Measurements from ENCODE around the gene COLEC11.

COLEC11 gene

DNA sequence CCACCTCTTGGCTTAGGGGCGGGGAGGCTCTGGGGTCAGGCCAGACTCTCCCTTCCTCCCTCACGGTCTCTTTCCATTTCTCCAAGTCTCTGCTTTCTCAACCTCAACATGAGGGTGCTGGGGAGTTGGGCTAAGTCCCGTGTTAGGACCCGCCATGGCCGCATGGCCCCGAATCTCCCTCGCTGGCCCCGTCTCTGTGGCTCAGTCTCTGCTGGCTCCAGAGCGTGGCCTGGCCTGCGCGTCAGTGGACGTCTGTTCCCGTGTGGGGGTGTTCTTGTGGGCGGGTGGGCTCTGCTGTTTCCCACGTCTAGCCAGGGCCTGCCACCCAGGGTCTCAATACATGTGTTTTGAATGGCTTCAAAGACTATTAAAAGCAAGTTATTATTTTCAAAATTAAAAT, 75.5 kb downstream of the COLEC11 start:
- no peaks in the 10 kb centered on the region for H3K9me3 ChIP-seq (ENCODE audit: control extremely low read depth in 1 of 5, control insufficient read depth in 4 of 5, insufficient read depth in 2 of 5, low read depth in 1 of 5, low read length in 4 of 5)
- H3K4me1 ChIP-seq (ENCODE audit: control extremely low read depth in 1 of 4, control insufficient read depth in 4 of 4, insufficient read depth in 4 of 4, low read length in 3 of 4), result no peaks in the 10 kb centered on the region
- ChIA-PET POLR2A (no interaction called here), CTCF (no interaction called here)
- H3K36me3 ChIP-seq (ENCODE audit: control insufficient read depth in 4 of 4, insufficient read depth in 4 of 4, low read length in 3 of 4), result no peaks in the 10 kb centered on the region
- peaks cover 0 to 5% (median 2%) of the 10 kb centered on the region in 5 experiments for H3K27me3 ChIP-seq (replicated peaks in 2 of 5; ENCODE audit: control insufficient read depth in 4 of 5, insufficient read depth in 5 of 5, low read length in 4 of 5)
- WGBS (ENCODE audit: insufficient coverage), result 96% methylated on average over 5 of the region's 15 CpGs
- H3K27ac ChIP-seq (ENCODE audit: insufficient read depth in 1 of 2, low read depth in 1 of 2, low read length in 2 of 2, poor library complexity in 1 of 2, severe bottlenecking in 2 of 2), result no peak overlapping the region
- no peak overlapping the region for H3K4me3 ChIP-seq (ENCODE audit: control insufficient read depth in 1 of 7, extremely low read depth in 1 of 7, insufficient read depth in 4 of 7, low read depth in 2 of 7, low read length in 6 of 7)
- DNase-seq, result no peak

GRCh38 chr2:3670941-3671340, 76.0 kb downstream of the COLEC11 start:
- no peaks in the 10 kb centered on the region for H3K4me1 ChIP-seq (ENCODE audit: control extremely low read depth in 1 of 4, control insufficient read depth in 4 of 4, insufficient read depth in 4 of 4, low read length in 3 of 4)
- peaks cover 0 to 5% (median 2%) of the 10 kb centered on the region in 5 experiments for H3K27me3 ChIP-seq (replicated peaks in 2 of 5; ENCODE audit: control insufficient read depth in 4 of 5, insufficient read depth in 5 of 5, low read length in 4 of 5)
- POLR2A ChIA-PET, result no interaction called here
- CTCF ChIA-PET, result no interaction called here
- H3K4me3 ChIP-seq (ENCODE audit: control insufficient read depth in 1 of 7, extremely low read depth in 1 of 7, insufficient read depth in 4 of 7, low read depth in 2 of 7, low read length in 6 of 7), result no peak overlapping the region
- no peak overlapping the region for H3K27ac ChIP-seq (ENCODE audit: insufficient read depth in 1 of 2, low read depth in 1 of 2, low read length in 2 of 2, poor library complexity in 1 of 2, severe bottlenecking in 2 of 2)
- H3K9me3 ChIP-seq (ENCODE audit: control extremely low read depth in 1 of 5, control insufficient read depth in 4 of 5, insufficient read depth in 2 of 5, low read depth in 1 of 5, low read length in 4 of 5), result no peaks in the 10 kb centered on the region
- WGBS (ENCODE audit: insufficient coverage), result 93% methylated on average over 11 of the region's 11 CpGs
- no peaks in the 10 kb centered on the region for H3K36me3 ChIP-seq (ENCODE audit: control insufficient read depth in 4 of 4, insufficient read depth in 4 of 4, low read length in 3 of 4)
- DNase-seq, result no peak

DNA sequence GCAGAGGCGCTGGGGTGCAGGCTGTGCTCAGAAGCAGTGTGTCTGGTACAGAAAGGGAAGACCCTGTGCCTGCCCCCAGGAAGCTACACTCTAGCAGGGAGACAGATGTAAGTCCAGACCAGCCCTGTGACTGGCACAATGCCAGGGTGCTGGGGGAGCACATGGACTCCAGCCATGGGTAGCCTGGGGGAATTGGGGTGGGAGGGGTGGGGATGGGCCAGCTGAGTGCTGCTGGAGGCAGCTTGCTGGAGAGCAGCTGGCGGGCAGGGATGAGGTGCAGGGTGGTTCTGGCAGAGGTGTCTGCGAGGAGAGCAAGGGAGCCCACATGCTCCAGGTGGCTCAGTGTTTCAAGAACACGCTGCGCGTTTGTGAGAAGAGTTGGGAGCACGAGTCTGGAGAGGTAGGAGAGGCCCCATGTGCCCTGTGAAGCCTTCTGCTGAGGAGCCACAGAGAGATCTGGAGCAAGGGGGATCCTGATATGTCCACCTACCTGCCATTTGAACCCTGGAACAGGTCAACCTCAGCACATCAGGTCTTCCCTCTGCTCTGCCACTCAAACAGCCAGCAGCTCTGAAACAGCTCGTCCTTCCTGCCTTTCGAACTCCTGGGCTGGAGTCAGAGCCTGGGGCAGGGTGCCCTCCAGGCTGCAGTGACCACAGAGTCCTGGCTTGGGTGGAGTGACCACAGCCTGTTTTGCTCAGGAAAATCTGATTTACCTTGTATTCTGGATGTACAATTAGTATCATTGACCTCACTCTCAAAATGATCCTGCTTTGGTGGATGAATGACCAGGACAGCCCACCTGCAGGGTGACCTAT, 78.2 kb downstream of the COLEC11 start:
- POLR2A ChIA-PET, result no interaction called here
- CTCF ChIA-PET, result interaction anchor here (1.4 kb wide), 1 partner anchor 55 kb away, joined by 3 read pairs; no protein-coding TSS in a partner anchor

GRCh38 chr2:3674066-3674845, 79.3 kb downstream of the COLEC11 start:
- Histone ChIP-seq H3K4me1 (ENCODE audit: control extremely low read depth in 1 of 4, control insufficient read depth in 4 of 4, insufficient read depth in 4 of 4, low read length in 3 of 4) (no peaks in the 10 kb centered on the region), H3K9me3 (ENCODE audit: control extremely low read depth in 1 of 5, control insufficient read depth in 4 of 5, insufficient read depth in 2 of 5, low read depth in 1 of 5, low read length in 4 of 5) (no peaks in the 10 kb centered on the region), H3K27ac (ENCODE audit: insufficient read depth in 1 of 2, low read depth in 1 of 2, low read length in 2 of 2, poor library complexity in 1 of 2, severe bottlenecking in 2 of 2) (no peak overlapping the region), H3K36me3 (ENCODE audit: control insufficient read depth in 4 of 4, insufficient read depth in 4 of 4, low read length in 3 of 4) (no peaks in the 10 kb centered on the region), H3K4me3 (ENCODE audit: control insufficient read depth in 1 of 7, extremely low read depth in 1 of 7, insufficient read depth in 4 of 7, low read depth in 2 of 7, low read length in 6 of 7) (no peak overlapping the region), H3K27me3 (replicated peaks in 2 of 5; ENCODE audit: control insufficient read depth in 4 of 5, insufficient read depth in 5 of 5, low read length in 4 of 5) (peaks cover 0 to 5% (median 2%) of the 10 kb centered on the region in 5 experiments)
- DNase-seq, result no peak
- CTCF ChIA-PET, result no interaction called here
- WGBS (ENCODE audit: insufficient coverage), result 93% methylated on average over 9 of the region's 9 CpGs
- POLR2A ChIA-PET, result no interaction called here

More for the DNA sequence above, 78.2 kb downstream of the COLEC11 start:
- WGBS (ENCODE audit: insufficient coverage), result 95% methylated on average over 9 of the region's 9 CpGs
- Histone ChIP-seq H3K4me1 (ENCODE audit: control extremely low read depth in 1 of 4, control insufficient read depth in 4 of 4, insufficient read depth in 4 of 4, low read length in 3 of 4) (no peaks in the 10 kb centered on the region), H3K36me3 (ENCODE audit: control insufficient read depth in 4 of 4, insufficient read depth in 4 of 4, low read length in 3 of 4) (no peaks in the 10 kb centered on the region), H3K4me3 (ENCODE audit: control insufficient read depth in 1 of 7, extremely low read depth in 1 of 7, insufficient read depth in 4 of 7, low read depth in 2 of 7, low read length in 6 of 7) (no peak overlapping the region), H3K9me3 (ENCODE audit: control extremely low read depth in 1 of 5, control insufficient read depth in 4 of 5, insufficient read depth in 2 of 5, low read depth in 1 of 5, low read length in 4 of 5) (no peaks in the 10 kb centered on the region), H3K27me3 (replicated peaks in 2 of 5; ENCODE audit: control insufficient read depth in 4 of 5, insufficient read depth in 5 of 5, low read length in 4 of 5) (peaks cover 0 to 2% (median 1%) of the 10 kb centered on the region in 5 experiments), H3K27ac (ENCODE audit: insufficient read depth in 1 of 2, low read depth in 1 of 2, low read length in 2 of 2, poor library complexity in 1 of 2, severe bottlenecking in 2 of 2) (no peak overlapping the region)
- no peak for DNase-seq

DNA sequence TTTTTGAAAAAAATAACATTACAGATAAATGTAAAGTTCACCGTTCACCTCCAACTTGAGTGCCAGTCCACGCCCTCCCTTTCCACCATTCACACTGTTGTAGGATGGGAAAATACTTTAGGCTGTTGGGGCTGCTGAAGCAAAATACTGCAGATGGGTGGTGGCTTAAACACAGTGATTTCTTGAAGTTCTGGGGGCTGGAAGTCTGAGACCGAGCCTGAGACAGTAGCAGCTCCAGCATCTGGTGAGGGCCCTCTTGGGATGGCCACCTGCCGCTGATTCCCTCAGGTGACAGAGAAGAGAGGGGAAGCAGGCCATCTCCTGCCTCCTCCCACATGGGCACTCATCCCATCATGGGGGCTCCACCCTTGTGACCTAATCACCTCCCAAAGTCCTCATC, 80.8 kb downstream of the COLEC11 start:
- Histone ChIP-seq H3K9me3 (ENCODE audit: control extremely low read depth in 1 of 5, control insufficient read depth in 4 of 5, insufficient read depth in 2 of 5, low read depth in 1 of 5, low read length in 4 of 5) (no peaks in the 10 kb centered on the region), H3K4me3 (ENCODE audit: control insufficient read depth in 1 of 7, extremely low read depth in 1 of 7, insufficient read depth in 4 of 7, low read depth in 2 of 7, low read length in 6 of 7) (no peak overlapping the region), H3K36me3 (ENCODE audit: control insufficient read depth in 4 of 4, insufficient read depth in 4 of 4, low read length in 3 of 4) (no peaks in the 10 kb centered on the region), H3K27ac (ENCODE audit: insufficient read depth in 1 of 2, low read depth in 1 of 2, low read length in 2 of 2, poor library complexity in 1 of 2, severe bottlenecking in 2 of 2) (no peak overlapping the region), H3K4me1 (ENCODE audit: control extremely low read depth in 1 of 4, control insufficient read depth in 4 of 4, insufficient read depth in 4 of 4, low read length in 3 of 4) (no peaks in the 10 kb centered on the region), H3K27me3 (replicated peaks in 2 of 5; ENCODE audit: control insufficient read depth in 4 of 5, insufficient read depth in 5 of 5, low read length in 4 of 5) (peaks cover 0 to 9% (median 2%) of the 10 kb centered on the region in 5 experiments)
- CTCF ChIA-PET, result no interaction called here
- DNase-seq, result no peak
- POLR2A ChIA-PET, result no interaction called here
- 100% methylated on average over 2 of the region's 4 CpGs for WGBS (ENCODE audit: insufficient coverage)

DNA sequence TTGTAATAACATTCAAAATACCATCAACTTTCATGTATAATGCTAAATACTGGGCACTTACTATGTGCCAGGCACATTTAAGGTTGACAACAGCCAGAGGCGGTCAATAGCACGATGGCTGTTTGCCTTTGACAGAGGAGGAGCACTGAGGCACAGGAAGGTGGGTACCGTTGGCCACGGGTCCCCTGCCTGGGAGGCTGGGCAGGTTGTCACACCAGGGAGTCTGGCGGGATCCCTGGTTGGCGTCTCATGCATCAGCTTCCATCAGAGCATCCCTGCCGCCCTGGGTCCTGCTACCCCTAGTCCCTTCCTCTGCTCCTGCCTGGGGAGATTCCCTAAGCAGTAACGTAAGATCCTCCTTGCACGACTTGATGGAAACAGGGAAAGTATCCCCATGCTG, 82.5 kb downstream of the COLEC11 start:
- H3K27ac ChIP-seq (ENCODE audit: insufficient read depth in 1 of 2, low read depth in 1 of 2, low read length in 2 of 2, poor library complexity in 1 of 2, severe bottlenecking in 2 of 2), result no peak overlapping the region
- 83% methylated on average over 9 of the region's 9 CpGs for WGBS (ENCODE audit: insufficient coverage)
- H3K4me3 ChIP-seq (ENCODE audit: control insufficient read depth in 1 of 7, extremely low read depth in 1 of 7, insufficient read depth in 4 of 7, low read depth in 2 of 7, low read length in 6 of 7), result no peak overlapping the region
- H3K4me1 ChIP-seq (ENCODE audit: control extremely low read depth in 1 of 4, control insufficient read depth in 4 of 4, insufficient read depth in 4 of 4, low read length in 3 of 4), result no peaks in the 10 kb centered on the region
- peaks cover 0 to 9% (median 2%) of the 10 kb centered on the region in 5 experiments for H3K27me3 ChIP-seq (replicated peaks in 2 of 5; ENCODE audit: control insufficient read depth in 4 of 5, insufficient read depth in 5 of 5, low read length in 4 of 5)
- ChIA-PET CTCF (no interaction called here), POLR2A (no interaction called here)
- H3K9me3 ChIP-seq (ENCODE audit: control extremely low read depth in 1 of 5, control insufficient read depth in 4 of 5, insufficient read depth in 2 of 5, low read depth in 1 of 5, low read length in 4 of 5), result no peaks in the 10 kb centered on the region
- no peak for DNase-seq
- no peaks in the 10 kb centered on the region for H3K36me3 ChIP-seq (ENCODE audit: control insufficient read depth in 4 of 4, insufficient read depth in 4 of 4, low read length in 3 of 4)

DNA sequence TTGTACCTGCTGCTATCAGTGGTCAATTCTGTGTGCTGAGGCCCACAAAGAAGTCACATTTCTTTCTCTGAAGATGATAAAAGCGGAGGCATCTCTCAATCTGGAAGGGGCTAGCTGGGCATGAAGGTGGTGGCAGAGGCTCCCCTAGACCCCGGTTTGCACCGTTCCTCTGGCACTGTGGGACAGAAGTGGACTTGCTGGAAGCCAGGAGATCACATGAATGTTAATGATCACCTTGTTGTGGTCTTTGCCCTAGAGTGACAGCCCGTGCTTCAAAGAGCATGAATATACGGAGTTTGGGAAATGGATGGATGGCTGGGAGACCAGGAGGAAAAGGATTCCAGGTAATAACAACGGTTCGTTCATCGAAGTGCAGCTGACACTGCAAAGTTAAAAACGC, 83.3 kb downstream of the COLEC11 start:
- no peaks in the 10 kb centered on the region for H3K36me3 ChIP-seq (ENCODE audit: control insufficient read depth in 4 of 4, insufficient read depth in 4 of 4, low read length in 3 of 4)
- WGBS (ENCODE audit: insufficient coverage), result 89% methylated on average over 7 of the region's 9 CpGs
- H3K27ac ChIP-seq (ENCODE audit: insufficient read depth in 1 of 2, low read depth in 1 of 2, low read length in 2 of 2, poor library complexity in 1 of 2, severe bottlenecking in 2 of 2), result no peak overlapping the region
- H3K9me3 ChIP-seq (ENCODE audit: control extremely low read depth in 1 of 5, control insufficient read depth in 4 of 5, insufficient read depth in 2 of 5, low read depth in 1 of 5, low read length in 4 of 5), result no peaks in the 10 kb centered on the region
- no peak overlapping the region for H3K4me3 ChIP-seq (ENCODE audit: control insufficient read depth in 1 of 7, extremely low read depth in 1 of 7, insufficient read depth in 4 of 7, low read depth in 2 of 7, low read length in 6 of 7)
- DNase-seq, result no peak
- ChIA-PET POLR2A (no interaction called here), CTCF (no interaction called here)
- H3K4me1 ChIP-seq (ENCODE audit: control extremely low read depth in 1 of 4, control insufficient read depth in 4 of 4, insufficient read depth in 4 of 4, low read length in 3 of 4), result peaks cover 0 to 2% (median 0%) of the 10 kb centered on the region in 4 experiments
- H3K27me3 ChIP-seq (replicated peaks in 2 of 5; ENCODE audit: control insufficient read depth in 4 of 5, insufficient read depth in 5 of 5, low read length in 4 of 5), result peaks cover under 1 to 9% (median 2%) of the 10 kb centered on the region in 5 experiments
